Right lobe of liver (tissue), 4 donors: ENCODE data around the gene TNS3.

Experiments
- CTCF ChIP-seq, 4 donors: fragments of 200-600 bp in 3 of 4; fragments of 450-650 bp in 1 of 4; IDR thresholded peaks; one replicate each; pipeline versions ENCODE4 v1.5.1 to v1.8.0; 2016 to 2022; ENCODE audit warnings: antibody characterized with exemption in 4 of 4, mild to moderate bottlenecking in 2 of 4
- POLR2A ChIP-seq: fragments of 450-650 bp; IDR thresholded peaks from one replicate; pipeline ENCODE4 v1.6.1; 2017; ENCODE audit warnings: antibody characterized with exemption, mild to moderate bottlenecking
- donor health status: DM: no; HTN: no; CAD: no.
- donor health status: DM: no; HTN: no; CAD: no.
- donor health status: DM: no; HTN: yes; CAD: no.

GRCh38 chr7:47535704-47536628, 45.9 kb downstream of the TNS3 start:
- no peak for TF ChIP-seq CTCF (IDR thresholded peaks at IDR 0.05)
- peak; percentile 5 for TF ChIP-seq POLR2A
